Osteoblast (primary cell): Measurements from ENCODE around the gene LPCAT3. TPM values are rescaled to one million over a fixed set of nuclear protein-coding genes. Genes with fewer than 3 reads are reported as not detected.
A peak's percentile ranks its signal among the peaks of the same experiment; 100 is the strongest.

Experiments
- DNase-seq: peaks from one replicate; pipeline ENCODE4 v3.0.0; 2011; ENCODE audit warnings: low spot score, mixed read lengths; ENCODE audit not compliant: insufficient read length; ENCODE audit errors: missing footprints
- H2AFZ ChIP-seq: 2 replicates; pipeline ENCODE4 v1.6.0; 2011; ENCODE audit warnings: mild to moderate bottlenecking, low read length
- H3K27ac ChIP-seq: 2 replicates; pipeline ENCODE4 v1.5.1; 2011; ENCODE audit warnings: mild to moderate bottlenecking, low read depth, low read length, moderate library complexity
- H3K27me3 ChIP-seq: 2 replicates; pipeline ENCODE4 v1.6.0; 2012; ENCODE audit warnings: mild to moderate bottlenecking, control low read depth, inconsistent platforms, low read length, moderate library complexity; ENCODE audit not compliant: insufficient read depth
- H3K36me3 ChIP-seq: 2 replicates; pipeline ENCODE4 v1.5.1; 2011; ENCODE audit warnings: mild to moderate bottlenecking, low read length, control low read depth, moderate library complexity; ENCODE audit not compliant: insufficient read depth
- H3K4me1 ChIP-seq: 2 replicates; pipeline ENCODE4 v1.5.1; 2011; ENCODE audit warnings: mild to moderate bottlenecking, low read length, control low read depth, moderate library complexity; ENCODE audit not compliant: insufficient read depth
- H3K4me2 ChIP-seq: 2 replicates; pipeline ENCODE4 v1.6.0; 2011; ENCODE audit warnings: mild to moderate bottlenecking, low read length; ENCODE audit not compliant: insufficient read depth
- H3K4me3 ChIP-seq: fragments of 200-600 bp; sonication (generic); 3 replicates; pipeline ENCODE4 v1.5.1; 2012; ENCODE audit warnings: mild to moderate bottlenecking, low read length, inconsistent platforms; ENCODE audit not compliant: insufficient read depth
- H3K79me2 ChIP-seq: 2 replicates; pipeline ENCODE4 v1.6.0; 2012; ENCODE audit warnings: mild to moderate bottlenecking, low read length, control low read depth, inconsistent platforms; ENCODE audit not compliant: insufficient read depth
- H3K9me3 ChIP-seq: 2 replicates; pipeline ENCODE4 v1.5.1; 2011; ENCODE audit warnings: low read depth, low read length, control low read depth
- H4K20me1 ChIP-seq: 2 replicates; pipeline ENCODE4 v1.6.0; 2012; ENCODE audit warnings: mild to moderate bottlenecking, low read length, control low read depth; ENCODE audit not compliant: insufficient read depth
- total RNA-seq: library from RNA; depleted of rRNA; stranded (reverse); fragments of >200 nt; gene quantifications from 2 replicates; pipeline ENCODE4 v1.2.3, GENCODE V29; 2012
- TF ChIP-seq, protein P1 (sequence below): IDR thresholded peaks from 2 replicates; pipeline ENCODE4 v1.5.1; 2011; ENCODE audit warnings: mild to moderate bottlenecking, low read depth, low read length, moderate library complexity; ENCODE audit errors: extremely low read depth

Gene LPCAT3
- total RNA-seq, 1 donor = 20.3 TPM

DNA sequence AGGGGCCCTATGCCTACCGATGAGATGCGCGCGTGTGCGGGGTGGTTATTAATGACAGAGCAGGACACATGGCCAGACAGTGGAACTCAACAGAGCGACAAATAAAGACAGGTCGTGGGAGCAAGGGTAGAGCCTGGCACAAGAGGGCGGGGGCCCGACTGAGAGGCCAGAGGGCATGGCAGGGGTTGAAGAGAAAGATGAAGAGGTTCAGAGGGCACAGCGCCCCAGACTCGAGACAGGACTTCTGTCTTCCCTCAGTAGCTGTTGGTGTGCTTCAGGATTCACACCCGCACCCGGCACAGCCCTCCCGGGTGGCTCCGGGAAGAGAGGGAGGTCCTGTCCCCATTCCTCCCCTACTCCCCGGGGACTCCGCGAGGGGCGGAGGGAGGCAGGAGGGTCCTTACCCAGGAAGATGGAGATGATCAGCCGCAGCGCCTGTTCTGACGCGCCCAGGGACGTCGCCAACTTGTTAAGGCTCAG lies 366 bp downstream of the LPCAT3 start:
- TF ChIP-seq, protein P1, sequence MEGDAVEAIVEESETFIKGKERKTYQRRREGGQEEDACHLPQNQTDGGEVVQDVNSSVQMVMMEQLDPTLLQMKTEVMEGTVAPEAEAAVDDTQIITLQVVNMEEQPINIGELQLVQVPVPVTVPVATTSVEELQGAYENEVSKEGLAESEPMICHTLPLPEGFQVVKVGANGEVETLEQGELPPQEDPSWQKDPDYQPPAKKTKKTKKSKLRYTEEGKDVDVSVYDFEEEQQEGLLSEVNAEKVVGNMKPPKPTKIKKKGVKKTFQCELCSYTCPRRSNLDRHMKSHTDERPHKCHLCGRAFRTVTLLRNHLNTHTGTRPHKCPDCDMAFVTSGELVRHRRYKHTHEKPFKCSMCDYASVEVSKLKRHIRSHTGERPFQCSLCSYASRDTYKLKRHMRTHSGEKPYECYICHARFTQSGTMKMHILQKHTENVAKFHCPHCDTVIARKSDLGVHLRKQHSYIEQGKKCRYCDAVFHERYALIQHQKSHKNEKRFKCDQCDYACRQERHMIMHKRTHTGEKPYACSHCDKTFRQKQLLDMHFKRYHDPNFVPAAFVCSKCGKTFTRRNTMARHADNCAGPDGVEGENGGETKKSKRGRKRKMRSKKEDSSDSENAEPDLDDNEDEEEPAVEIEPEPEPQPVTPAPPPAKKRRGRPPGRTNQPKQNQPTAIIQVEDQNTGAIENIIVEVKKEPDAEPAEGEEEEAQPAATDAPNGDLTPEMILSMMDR = no peak
- Histone ChIP-seq H3K27ac (peak overlapping the region; percentile 71), H3K4me2 (peak overlapping the region; percentile 91)

DNA sequence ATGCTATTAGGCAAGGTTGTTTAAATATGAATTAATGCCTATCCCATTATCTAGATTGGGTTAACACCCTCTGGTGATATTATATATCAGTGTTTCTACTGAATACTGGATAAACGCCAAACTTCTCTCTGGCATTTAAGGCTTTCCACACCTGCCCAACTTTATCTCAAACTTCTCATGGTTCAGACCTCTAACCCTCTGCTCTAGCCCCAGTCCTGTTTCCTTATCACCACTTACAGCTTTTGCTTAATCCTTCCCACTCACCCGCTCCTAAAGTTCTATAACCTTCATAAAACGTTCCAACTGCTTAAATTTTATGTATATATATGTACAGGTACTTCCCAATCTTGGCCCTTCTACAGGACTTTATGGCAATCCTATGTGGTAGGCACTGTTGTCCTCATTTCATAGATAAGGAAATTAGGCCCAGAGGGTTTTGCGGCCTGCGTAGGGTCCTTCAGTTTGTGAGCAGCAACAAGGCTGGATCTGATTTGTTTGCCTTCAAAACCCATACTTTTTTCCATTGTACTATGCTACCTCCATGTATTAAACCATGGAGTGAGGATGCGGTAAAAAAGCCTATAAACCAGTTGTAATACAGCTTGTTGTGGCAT lies 1.2 kb downstream of the LPCAT3 start:
- Histone ChIP-seq H3K9me3 (no peaks in the 10 kb centered on the region), H4K20me1 (peaks cover 3% of the 10 kb centered on the region), H3K27me3 (no peaks in the 10 kb centered on the region), H3K4me3 (peak overlapping the region; percentile 96), H3K4me2 (peak overlapping the region; percentile 91), H3K27ac (no peak overlapping the region), H3K36me3 (no peaks in the 10 kb centered on the region), H3K79me2 (no peaks in the 10 kb centered on the region), H3K4me1 (peaks cover 13% of the 10 kb centered on the region), H2AFZ (no peak overlapping the region)
- no peak for DNase-seq
- TF ChIP-seq, protein P1 = no peak

More for the DNA sequence above, 366 bp downstream of the LPCAT3 start:
- Histone ChIP-seq H3K27me3 (no peaks in the 10 kb centered on the region), H4K20me1 (peaks cover 3% of the 10 kb centered on the region), H3K9me3 (no peaks in the 10 kb centered on the region), H3K4me1 (peaks cover 13% of the 10 kb centered on the region), H3K79me2 (no peaks in the 10 kb centered on the region), H2AFZ (peak overlapping the region; percentile 95), H3K36me3 (no peaks in the 10 kb centered on the region), H3K4me3 (peak overlapping the region; percentile 96)
- peak; percentile 83 for DNase-seq

DNA sequence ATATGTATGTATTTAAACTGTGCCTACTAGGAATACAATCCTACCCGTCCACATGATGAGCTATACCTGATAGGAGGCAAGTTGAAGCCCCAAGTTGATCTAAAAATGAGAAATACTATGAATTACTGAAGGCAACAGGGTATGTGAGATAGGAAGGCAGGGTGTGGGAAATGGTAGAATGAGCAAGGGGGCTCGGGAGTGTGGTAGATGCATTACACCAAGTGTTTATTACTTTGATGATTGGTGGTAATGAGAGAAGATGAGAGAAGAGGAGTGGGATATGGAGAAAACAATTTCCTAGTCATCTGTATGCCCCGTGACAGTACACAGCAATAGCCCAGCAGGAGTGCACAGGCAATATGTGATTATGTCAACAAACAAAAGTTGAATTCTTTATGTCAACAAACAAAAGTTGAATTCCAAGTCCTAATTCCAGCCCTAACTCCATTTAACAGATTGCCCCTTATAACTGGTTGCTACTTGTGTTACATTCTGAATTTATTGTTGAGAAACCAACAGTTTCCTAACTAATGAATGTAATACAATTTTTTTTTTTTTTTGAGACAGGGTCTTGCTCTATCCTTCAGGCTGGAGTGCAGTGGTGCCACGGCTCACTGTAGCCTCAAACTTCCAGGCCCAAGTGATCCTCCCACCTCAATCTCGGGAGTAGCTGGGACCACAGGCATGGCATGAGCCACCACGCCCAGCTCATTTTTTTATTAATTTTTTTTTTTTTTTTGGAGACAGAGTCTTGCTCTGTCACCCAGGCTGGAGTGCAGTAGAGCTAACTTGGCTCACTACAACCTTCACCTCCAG lies 2.5 kb downstream of the LPCAT3 start:
- Histone ChIP-seq H3K27ac (no peak overlapping the region), H3K4me2 (no peak overlapping the region), H2AFZ (no peak overlapping the region), H3K36me3 (no peaks in the 10 kb centered on the region), H3K4me3 (no peak overlapping the region), H3K4me1 (peaks cover 13% of the 10 kb centered on the region), H4K20me1 (peaks cover 3% of the 10 kb centered on the region), H3K9me3 (no peaks in the 10 kb centered on the region), H3K27me3 (no peaks in the 10 kb centered on the region), H3K79me2 (no peaks in the 10 kb centered on the region)
- TF ChIP-seq, protein P1 = no peak
- DNase-seq = no peak

DNA sequence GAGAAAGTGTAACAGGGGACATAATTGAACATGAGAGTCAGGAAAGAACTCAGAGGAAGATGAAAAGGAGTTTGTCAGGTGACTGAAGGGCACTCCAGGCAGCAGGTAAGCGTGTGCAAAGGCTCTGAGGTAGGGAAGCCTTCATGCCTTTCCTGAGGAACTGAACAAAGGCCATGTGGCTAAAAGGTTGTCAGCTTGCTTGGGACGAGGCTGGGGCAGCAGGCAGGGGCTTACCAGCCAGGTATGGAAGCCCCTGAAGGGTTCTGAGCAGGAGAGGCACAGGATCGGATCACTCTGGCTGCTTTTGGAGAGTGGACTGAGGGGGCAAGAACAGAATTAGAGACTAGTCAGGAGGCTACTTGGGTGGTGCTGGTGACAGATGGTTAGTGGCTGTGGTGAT lies 5.2 kb downstream of the LPCAT3 start:
- Histone ChIP-seq H3K4me1 (peaks cover 5% of the 10 kb centered on the region), H3K4me2 (no peak overlapping the region), H3K9me3 (no peaks in the 10 kb centered on the region), H2AFZ (no peak overlapping the region), H4K20me1 (peaks cover 3% of the 10 kb centered on the region), H3K4me3 (no peak overlapping the region), H3K79me2 (no peaks in the 10 kb centered on the region), H3K36me3 (no peaks in the 10 kb centered on the region), H3K27me3 (no peaks in the 10 kb centered on the region), H3K27ac (no peak overlapping the region)
- TF ChIP-seq, protein P1 = no peak
- no peak for DNase-seq
